IPS DF 19.7 (cell line): ENCODE data around the gene GTSF1L.

ENCODE experiments used
- DNase-seq: peaks from one replicate; pipeline ENCODE4 v3.0.0-alpha.2; 2013; ENCODE audit warnings: low read depth, low spot score

GTSF1L gene

GRCh38 chr20:43746344-43747137 is 19.7 kb upstream of the GTSF1L start:
- DNase-seq = no peak

- no peak for DNase-seq
Measured at GRCh38 chr20:43744966-43745730, 18.3 kb upstream of the GTSF1L start.

GRCh38 chr20:43744151-43744611 is 17.4 kb upstream of the GTSF1L start:
- DNase-seq = no peak

GRCh38 chr20:43740642-43741041 is 13.8 kb upstream of the GTSF1L start:
- DNase-seq = no peak

- DNase-seq = no peak
Measured at GRCh38 chr20:43739148-43739749, 12.4 kb upstream of the GTSF1L start.

- no peak for DNase-seq
Measured at GRCh38 chr20:43737925-43738324, 11.1 kb upstream of the GTSF1L start.

- no peak for DNase-seq
Measured at GRCh38 chr20:43736588-43737158, 9.9 kb upstream of the GTSF1L start.

GRCh38 chr20:43731927-43732326 is 5.1 kb upstream of the GTSF1L start:
- DNase-seq = no peak

GRCh38 chr20:43731469-43731868 is 4.7 kb upstream of the GTSF1L start:
- no peak for DNase-seq

GRCh38 chr20:43728686-43729255 is 2.0 kb upstream of the GTSF1L start:
- DNase-seq = no peak

GRCh38 chr20:43727980-43728590 is 1.3 kb upstream of the GTSF1L start:
- DNase-seq = no peak

GRCh38 chr20:43726333-43726732 is 469 bp downstream of the GTSF1L start:
- no peak for DNase-seq

- DNase-seq = no peak
Measured at GRCh38 chr20:43725666-43726065, 1.1 kb downstream of the GTSF1L start.

- DNase-seq = no peak
Measured at GRCh38 chr20:43724383-43724782, 2.4 kb downstream of the GTSF1L start.

- no peak for DNase-seq
Measured at GRCh38 chr20:43723735-43724134, 3.1 kb downstream of the GTSF1L start.

GRCh38 chr20:43723186-43723585 is 3.6 kb downstream of the GTSF1L start:
- no peak for DNase-seq

GRCh38 chr20:43722153-43722505 is 4.7 kb downstream of the GTSF1L start:
- DNase-seq = no peak

GRCh38 chr20:43721429-43722152 is 5.2 kb downstream of the GTSF1L start:
- no peak for DNase-seq

GRCh38 chr20:43721097-43721428 is 5.7 kb downstream of the GTSF1L start:
- no peak for DNase-seq

GRCh38 chr20:43720007-43720406 is 6.8 kb downstream of the GTSF1L start:
- no peak for DNase-seq

GRCh38 chr20:43717616-43717995 is 9.2 kb downstream of the GTSF1L start:
- DNase-seq = no peak
